ENCODE measurements around the gene NLK. TPM values are rescaled to one million over a fixed set of nuclear protein-coding genes. Genes with fewer than 3 reads are reported as not detected.
"Not testable (repeated sequence)": the region's sequence is repeated elsewhere in the genome, so short reads cannot be mapped to it uniquely, and the experiment has no call there.

Gene NLK
- total RNA-seq, 1 donor from 2014 or later = 11.8 TPM

DNA sequence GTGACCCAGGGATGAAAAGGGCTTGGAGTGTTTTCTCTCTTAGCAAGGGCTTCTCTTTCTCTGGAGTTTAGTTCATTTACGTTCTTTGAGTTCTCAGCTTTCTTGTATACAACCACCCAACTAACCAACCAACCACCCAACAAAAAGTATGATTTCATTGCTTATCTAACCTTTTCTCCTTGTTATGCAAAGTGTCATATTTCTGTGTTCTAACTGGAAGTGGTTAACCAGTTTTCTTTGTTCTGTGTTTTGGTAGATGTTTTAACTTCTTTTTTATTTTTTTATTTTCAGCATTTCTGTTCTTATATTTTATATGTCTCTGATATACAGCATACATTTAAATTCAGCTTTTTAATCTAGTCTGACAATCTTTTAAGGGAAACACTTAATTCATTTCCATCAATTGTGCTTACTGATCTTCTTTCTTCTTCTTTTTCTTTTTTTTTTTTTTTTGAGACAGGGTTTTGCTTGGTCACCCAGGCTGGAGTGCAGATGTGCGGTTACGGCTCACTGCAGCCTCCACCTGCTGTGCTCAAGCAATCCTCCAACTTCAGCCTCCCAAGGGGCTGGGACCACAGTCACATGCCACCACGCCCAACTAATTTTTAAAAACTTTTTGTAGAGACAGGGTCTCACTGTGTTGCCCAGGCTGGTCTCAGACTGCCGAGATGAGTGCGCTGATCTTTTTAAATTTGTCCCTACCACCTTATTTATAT, 29.6 kb downstream of the NLK start:
- Mint-ChIP-seq H3K27ac (ENCODE audit: unreplicated experiment) (no peak overlapping the region), H3K27me3 (ENCODE audit: low read depth) (no peaks in the 10 kb centered on the region), H3K9me3 (ENCODE audit: low read depth) (peaks cover 11% of the 10 kb centered on the region), H3K4me3 (ENCODE audit: unreplicated experiment) (no peak overlapping the region), H3K4me1 (ENCODE audit: low read depth) (peaks cover 7% of the 10 kb centered on the region), H3K36me3 (ENCODE audit: low read depth) (peaks cover 9% of the 10 kb centered on the region)
- DNase-seq (ENCODE audit: low spot score) = no peak
- TF ChIP-seq, protein P1, sequence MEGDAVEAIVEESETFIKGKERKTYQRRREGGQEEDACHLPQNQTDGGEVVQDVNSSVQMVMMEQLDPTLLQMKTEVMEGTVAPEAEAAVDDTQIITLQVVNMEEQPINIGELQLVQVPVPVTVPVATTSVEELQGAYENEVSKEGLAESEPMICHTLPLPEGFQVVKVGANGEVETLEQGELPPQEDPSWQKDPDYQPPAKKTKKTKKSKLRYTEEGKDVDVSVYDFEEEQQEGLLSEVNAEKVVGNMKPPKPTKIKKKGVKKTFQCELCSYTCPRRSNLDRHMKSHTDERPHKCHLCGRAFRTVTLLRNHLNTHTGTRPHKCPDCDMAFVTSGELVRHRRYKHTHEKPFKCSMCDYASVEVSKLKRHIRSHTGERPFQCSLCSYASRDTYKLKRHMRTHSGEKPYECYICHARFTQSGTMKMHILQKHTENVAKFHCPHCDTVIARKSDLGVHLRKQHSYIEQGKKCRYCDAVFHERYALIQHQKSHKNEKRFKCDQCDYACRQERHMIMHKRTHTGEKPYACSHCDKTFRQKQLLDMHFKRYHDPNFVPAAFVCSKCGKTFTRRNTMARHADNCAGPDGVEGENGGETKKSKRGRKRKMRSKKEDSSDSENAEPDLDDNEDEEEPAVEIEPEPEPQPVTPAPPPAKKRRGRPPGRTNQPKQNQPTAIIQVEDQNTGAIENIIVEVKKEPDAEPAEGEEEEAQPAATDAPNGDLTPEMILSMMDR (IDR thresholded peaks at IDR 0.05) = no peak

DNA sequence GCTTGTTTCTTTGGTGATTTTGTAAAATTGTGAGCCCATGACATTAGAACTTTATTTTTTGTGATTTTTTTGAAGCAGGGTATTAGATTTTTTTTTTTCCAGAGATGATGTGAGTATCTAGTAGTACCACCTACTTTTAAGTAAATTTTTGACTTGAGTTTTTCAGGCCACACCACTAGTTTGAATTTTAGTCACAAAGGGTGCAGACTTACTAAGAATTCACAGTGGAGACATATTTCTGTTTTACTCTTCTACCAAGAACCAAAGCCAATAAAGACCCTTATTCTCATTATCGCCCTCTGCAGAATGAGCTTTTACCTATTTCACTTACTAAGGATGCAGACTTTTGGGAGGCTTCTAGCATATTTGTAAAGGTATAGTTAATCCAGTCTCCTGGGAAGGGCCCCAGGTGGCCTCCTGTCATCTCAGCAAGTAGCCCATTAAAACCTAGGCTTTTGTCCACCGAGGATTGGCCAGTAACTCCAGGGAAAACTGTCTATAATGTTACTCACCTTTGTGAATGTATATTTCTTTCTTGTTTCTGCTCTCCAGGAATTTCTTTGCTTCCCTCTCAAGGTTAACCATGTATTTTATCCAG, 30.6 kb downstream of the NLK start:
- H3K9me3 Mint-ChIP-seq (ENCODE audit: low read depth) = peaks cover 11% of the 10 kb centered on the region
- no peak for DNase-seq (ENCODE audit: low spot score)
- no peak overlapping the region for H3K27ac Mint-ChIP-seq (ENCODE audit: unreplicated experiment)
- peaks cover 9% of the 10 kb centered on the region for H3K36me3 Mint-ChIP-seq (ENCODE audit: low read depth)
- no peaks in the 10 kb centered on the region for H3K27me3 Mint-ChIP-seq (ENCODE audit: low read depth)
- TF ChIP-seq, protein P1 (IDR thresholded peaks at IDR 0.05) = no peak
- H3K4me3 Mint-ChIP-seq (ENCODE audit: unreplicated experiment) = no peak overlapping the region
- peaks cover 7% of the 10 kb centered on the region for H3K4me1 Mint-ChIP-seq (ENCODE audit: low read depth)

DNA sequence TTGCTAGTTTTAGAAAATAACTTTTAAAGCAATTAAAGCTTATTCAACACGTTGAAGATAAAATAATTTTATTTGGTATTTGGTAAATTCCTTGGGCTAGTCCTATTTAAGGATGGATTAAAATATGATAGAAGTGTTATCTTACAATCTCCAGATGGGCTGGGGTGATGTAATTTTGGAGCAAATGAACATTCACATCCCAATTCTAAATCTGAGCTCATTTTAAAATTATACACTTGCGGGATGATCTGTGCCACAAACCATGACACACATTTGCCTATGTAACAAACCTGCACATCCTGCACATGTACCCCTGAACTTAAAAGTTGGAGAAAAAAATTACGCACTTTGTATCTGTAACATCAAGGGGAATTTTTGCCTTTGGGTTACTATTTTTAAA, 31.5 kb downstream of the NLK start:
- Mint-ChIP-seq H3K4me1 (ENCODE audit: low read depth) (peaks cover 7% of the 10 kb centered on the region), H3K27me3 (ENCODE audit: low read depth) (no peaks in the 10 kb centered on the region), H3K9me3 (ENCODE audit: low read depth) (peaks cover 11% of the 10 kb centered on the region), H3K27ac (ENCODE audit: unreplicated experiment) (no peak overlapping the region), H3K4me3 (ENCODE audit: unreplicated experiment) (no peak overlapping the region), H3K36me3 (ENCODE audit: low read depth) (peaks cover 9% of the 10 kb centered on the region)
- TF ChIP-seq, protein P1 (IDR thresholded peaks at IDR 0.05) = no peak
- DNase-seq (ENCODE audit: low spot score) = no peak

DNA sequence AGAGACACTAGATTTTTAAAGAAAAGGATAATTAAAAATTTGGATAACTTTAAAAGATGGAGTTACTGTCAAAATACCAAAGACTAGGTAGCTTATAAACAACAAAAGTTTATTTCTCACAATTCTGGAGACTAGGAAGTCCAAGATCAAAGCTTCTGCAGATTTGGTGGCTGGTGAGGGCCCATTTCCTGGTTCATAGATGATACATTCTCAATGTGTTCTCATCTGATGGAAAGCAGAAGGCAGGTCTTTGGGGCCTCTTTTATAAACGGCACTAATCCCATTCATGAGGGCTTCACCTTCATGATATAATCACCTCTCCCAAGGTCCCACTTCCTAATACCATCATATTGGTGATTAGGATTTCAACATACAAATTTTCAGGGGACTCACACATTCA, 33.7 kb downstream of the NLK start:
- no peak for DNase-seq (ENCODE audit: low spot score)
- Mint-ChIP-seq H3K36me3 (ENCODE audit: low read depth) (peaks cover 7% of the 10 kb centered on the region), H3K9me3 (ENCODE audit: low read depth) (peaks cover 7% of the 10 kb centered on the region), H3K27ac (ENCODE audit: unreplicated experiment) (no peak overlapping the region), H3K27me3 (ENCODE audit: low read depth) (no peaks in the 10 kb centered on the region), H3K4me1 (ENCODE audit: low read depth) (peaks cover 17% of the 10 kb centered on the region), H3K4me3 (ENCODE audit: unreplicated experiment) (no peak overlapping the region)
- TF ChIP-seq, protein P1 (IDR thresholded peaks at IDR 0.05) = no peak

DNA sequence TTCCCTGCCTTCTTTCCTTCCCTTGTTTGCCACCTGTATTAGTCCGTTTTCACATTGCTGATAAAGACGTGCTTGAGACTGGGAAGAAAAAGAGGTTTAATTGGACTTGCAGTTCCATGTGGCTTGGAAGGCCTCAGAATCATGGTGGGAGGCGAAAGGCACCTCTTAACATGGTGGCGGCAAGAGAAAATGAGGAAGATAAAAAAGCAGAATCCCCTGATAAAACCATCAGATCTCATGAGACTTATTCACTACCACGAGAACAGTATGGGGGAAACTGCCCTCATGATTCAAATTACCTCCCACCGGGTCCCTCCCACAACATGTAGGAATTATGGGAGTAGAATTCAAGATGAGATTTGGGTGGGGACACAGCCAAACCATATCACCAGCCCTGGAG, 34.7 kb downstream of the NLK start:
- H3K9me3 Mint-ChIP-seq (ENCODE audit: low read depth); H3K27ac Mint-ChIP-seq (ENCODE audit: unreplicated experiment); H3K4me3 Mint-ChIP-seq (ENCODE audit: unreplicated experiment); H3K36me3 Mint-ChIP-seq (ENCODE audit: low read depth); H3K27me3 Mint-ChIP-seq (ENCODE audit: low read depth); DNase-seq (ENCODE audit: low spot score): not testable (repeated sequence)
- peaks cover 21% of the 10 kb centered on the region for H3K4me1 Mint-ChIP-seq (ENCODE audit: low read depth)

Data from chondrocyte (in vitro differentiated cells).